Stimulated activated CD4-positive, alpha-beta T cell treated with anti-CD3 and anti-CD28 coated beads, Interleukin-1b, Interleukin-23, amount 100 ng/mL, for 24 hours (primary cell): ENCODE data around the gene CD302.
"Not testable (repeated sequence)": the region's sequence is repeated elsewhere in the genome, so short reads cannot be mapped to it uniquely, and the experiment has no call there.

Experiments
- DNase-seq, 4 experiments: peaks; one replicate each; pipeline ENCODE4 v3.0.0-alpha.2; 2020; ENCODE audit warnings: low read depth in 4 of 4, low spot score in 1 of 4

The CD302 gene

DNA sequence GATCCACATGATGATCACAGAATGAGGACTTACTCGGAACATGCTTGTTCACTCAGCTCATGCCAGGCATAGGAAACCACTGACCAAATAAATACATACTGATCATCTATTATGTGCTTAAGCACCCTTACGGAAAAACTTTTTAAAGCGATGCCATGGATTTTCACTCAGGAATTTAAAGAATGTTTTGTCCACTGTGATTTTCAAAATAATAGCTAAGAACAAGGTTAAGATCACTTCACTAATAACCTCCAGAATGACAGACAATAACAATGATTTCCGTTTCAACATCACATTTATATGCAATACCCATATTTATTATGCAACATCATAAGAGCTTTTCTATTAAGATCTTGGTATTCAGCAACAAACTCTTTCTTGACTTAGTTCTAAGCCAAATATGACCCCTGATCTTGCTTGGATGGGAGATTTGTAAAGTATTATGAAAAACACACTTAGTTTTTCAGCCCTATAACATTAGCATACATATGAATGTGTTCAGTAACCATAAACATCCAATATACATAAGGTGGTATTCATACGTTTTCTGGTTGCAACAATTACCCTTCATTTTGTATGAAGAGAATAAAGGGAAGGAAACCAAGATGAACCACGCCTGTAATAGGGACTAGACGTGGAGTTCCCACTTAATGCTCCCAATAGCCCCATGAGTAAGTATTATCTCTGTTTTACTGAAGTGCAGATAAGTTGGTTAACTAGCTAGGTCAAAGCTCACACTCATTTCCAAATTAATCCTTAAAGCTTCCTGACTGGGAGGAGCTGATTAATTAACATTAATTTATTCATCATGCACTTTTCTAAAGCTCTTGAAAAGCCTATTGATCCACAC lies 1.9 kb downstream of the CD302 start:
- no peak for DNase-seq

- DNase-seq = no peak
These were observed 4.7 kb downstream of the CD302 start for GRCh38 chr2:159793326-159793725.

GRCh38 chr2:159792599-159792998 lies 5.4 kb downstream of the CD302 start:
- DNase-seq = no peak

DNA sequence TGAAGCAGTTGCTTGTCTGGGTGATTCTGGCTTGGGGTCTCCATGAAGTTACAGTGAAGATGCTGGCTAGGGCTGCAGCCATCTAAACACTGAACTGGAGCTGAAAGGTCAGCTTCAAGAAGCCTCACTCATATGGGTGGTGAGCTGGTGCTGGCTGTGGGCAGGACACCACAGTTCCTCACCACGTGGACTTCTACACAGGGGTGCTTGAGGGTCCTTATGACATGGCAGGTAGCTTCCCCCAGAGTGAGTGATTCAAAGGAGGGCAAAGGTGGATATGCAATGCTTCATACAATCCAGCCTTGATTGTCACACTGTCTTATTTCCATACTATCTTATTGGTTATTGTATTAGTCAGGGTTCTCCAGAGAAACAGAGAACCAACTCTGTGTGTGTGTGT lies 6.0 kb downstream of the CD302 start:
- DNase-seq = no peak

- no peak for DNase-seq
These were observed 7.7 kb downstream of the CD302 start for GRCh38 chr2:159790323-159790722.

DNA sequence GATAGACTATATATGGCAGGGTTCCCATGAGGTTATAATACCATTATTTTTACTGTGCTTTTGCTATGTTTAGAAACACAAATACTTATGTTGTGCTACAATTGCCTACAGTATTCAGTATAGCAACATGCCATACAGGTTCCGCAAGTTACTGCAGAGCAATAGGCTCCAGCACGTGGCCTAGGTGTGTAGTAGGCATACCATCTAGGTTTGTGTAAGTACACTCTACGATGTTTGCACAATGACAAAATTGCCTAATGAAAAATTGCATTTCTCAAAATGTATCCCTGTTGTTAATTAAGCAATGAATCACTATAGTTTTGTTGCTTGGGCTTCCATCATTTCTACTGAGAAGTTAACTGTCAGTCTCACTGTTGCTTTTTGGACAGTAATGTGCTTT lies 9.8 kb downstream of the CD302 start:
- no peak for DNase-seq

GRCh38 chr2:159787647-159788046 lies 10.4 kb downstream of the CD302 start:
- not testable (repeated sequence) for DNase-seq

- no peak for DNase-seq
These were observed 11.1 kb downstream of the CD302 start for GRCh38 chr2:159786938-159787337.

- no peak for DNase-seq
These were observed 12.8 kb downstream of the CD302 start for GRCh38 chr2:159785195-159785594.

GRCh38 chr2:159784744-159785143 lies 13.3 kb downstream of the CD302 start:
- DNase-seq = not testable (repeated sequence)

GRCh38 chr2:159783556-159783955 lies 14.5 kb downstream of the CD302 start:
- DNase-seq = no peak

- no peak for DNase-seq
These were observed 21.7 kb downstream of the CD302 start for GRCh38 chr2:159776321-159776720.

- DNase-seq = no peak
These were observed 23.0 kb downstream of the CD302 start for GRCh38 chr2:159775021-159775420.

GRCh38 chr2:159774370-159774990 lies 23.5 kb downstream of the CD302 start:
- DNase-seq = no peak

DNA sequence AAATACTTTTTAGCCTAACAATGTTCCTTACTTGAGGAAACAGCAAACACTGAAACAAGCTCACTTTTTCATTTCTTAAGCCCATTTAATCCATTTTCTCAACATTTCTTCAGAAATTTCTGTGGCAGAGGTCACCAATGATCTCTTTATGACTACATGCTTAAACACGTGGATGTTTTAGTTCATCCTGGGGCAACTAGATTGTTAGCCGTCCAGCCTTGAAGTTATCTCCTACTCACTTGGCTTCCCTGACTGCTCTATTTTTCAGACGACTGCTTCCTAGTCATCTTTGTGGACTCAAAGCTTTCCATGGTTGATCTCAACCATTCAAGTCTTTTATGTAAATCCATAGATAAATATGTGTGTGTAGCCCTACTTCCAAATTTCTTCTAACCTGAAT lies 24.1 kb downstream of the CD302 start:
- DNase-seq = no peak

DNA sequence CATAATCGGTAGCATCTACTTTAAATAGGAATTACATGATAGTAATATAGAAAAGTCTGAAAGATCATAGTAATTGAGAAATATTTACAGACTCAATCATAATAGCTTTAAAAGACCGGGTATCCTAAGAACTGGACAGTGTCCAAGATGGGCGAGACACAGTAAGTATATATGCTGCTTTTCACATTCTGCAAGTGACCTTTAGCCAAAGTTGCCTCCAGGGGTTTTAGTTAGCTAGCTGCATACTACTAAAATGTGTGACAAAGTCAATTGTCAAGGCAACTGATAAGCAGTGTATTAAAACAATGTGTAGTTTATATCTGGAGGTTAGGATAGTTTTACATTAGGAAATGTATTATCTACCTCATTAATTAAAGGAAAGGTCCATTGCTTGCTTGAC lies 24.6 kb downstream of the CD302 start:
- DNase-seq = no peak

GRCh38 chr2:159769147-159769546 lies 28.9 kb downstream of the CD302 start:
- DNase-seq = no peak

DNA sequence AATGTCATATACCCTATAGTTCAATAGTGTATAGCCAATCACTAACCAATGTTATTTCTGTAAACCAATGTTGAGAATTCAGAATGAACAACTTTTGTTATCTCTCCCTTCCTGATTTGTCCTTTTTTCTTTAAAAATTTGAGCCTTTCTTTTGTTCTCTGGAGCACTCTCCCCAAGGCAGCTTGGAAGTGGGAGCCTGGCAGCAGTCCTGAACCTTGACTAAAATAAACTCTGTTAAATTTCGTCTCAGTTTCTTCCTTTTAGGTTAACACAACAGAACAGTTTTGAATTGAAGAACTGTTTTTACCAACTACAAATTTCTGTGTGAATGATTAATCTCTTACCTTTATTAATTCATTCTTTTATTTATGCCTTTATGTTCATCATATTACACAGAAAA lies 35.9 kb downstream of the CD302 start:
- DNase-seq = no peak

- no peak for DNase-seq
These were observed 37.7 kb downstream of the CD302 start for GRCh38 chr2:159760326-159760725.

DNA sequence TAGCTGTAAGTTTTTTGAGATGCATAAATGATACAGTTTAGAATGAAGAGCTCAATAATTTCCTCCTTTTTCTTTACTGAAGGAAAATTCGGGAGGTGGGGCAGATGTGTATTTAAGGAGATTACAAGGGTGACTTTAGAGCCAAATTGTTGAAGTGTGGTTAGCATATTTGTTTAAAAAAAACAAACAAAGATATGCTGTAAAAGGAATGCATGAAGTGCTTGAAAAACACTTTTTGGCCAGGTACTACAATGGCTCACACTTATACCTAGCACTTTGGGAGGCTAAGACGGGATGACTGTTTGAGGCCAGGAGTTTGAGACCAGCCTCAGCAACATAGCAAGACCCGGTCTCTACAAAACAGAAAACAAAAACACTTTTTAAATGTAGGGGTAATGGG lies 38.4 kb downstream of the CD302 start:
- no peak for DNase-seq

DNA sequence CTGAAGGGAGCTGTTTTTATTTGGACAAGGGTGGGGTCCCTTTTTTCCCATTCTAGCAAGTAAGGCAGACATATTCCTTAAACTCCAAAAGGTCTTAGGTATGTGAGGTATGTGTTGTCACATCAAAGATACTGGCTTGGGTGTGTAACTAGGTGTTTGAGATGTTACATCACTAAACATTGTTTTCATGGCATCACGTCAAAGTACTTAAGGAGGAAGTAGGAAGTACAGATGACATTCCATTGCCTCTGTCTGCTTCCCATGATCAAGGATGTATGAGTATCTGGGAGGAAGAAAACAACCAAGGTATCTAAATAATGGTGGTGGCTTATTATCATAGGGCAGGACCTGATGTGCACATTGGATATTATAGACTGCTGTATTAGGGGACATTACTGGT lies 39.3 kb downstream of the CD302 start:
- DNase-seq = no peak

GRCh38 chr2:159758239-159758638 lies 39.8 kb downstream of the CD302 start:
- no peak for DNase-seq

GRCh38 chr2:159755788-159756187 lies 42.2 kb downstream of the CD302 start:
- no peak for DNase-seq
